PFSK-1 (cell line): ENCODE measurements around the gene HYAL1.

Experiments used
- POLR2AphosphoS5 ChIP-seq: IDR thresholded peaks from 2 replicates; pipeline ENCODE4 v1.6.1; 2012; ENCODE audit warnings: low read depth, mild to moderate bottlenecking, control low read depth, low read length, moderate library complexity
- SIN3A ChIP-seq: IDR thresholded peaks from 2 replicates; pipeline ENCODE4 v1.6.1; 2012; ENCODE audit warnings: mild to moderate bottlenecking, low read length, moderate library complexity, borderline replicate concordance; ENCODE audit not compliant: insufficient read depth
- TAF1 ChIP-seq: IDR thresholded peaks from 2 replicates; pipeline ENCODE4 v1.6.1; 2012; ENCODE audit warnings: low read length, control low read depth, borderline replicate concordance; ENCODE audit not compliant: insufficient read depth
- TF ChIP-seq, protein P1 (sequence below), 2 experiments: IDR thresholded peaks; 2 replicates each; pipeline versions ENCODE4 v1.6.1 to v1.8.0; 2011 to 2012; ENCODE audit warnings: low read depth in 2 of 2, low read length in 2 of 2, control low read depth in 1 of 2, inconsistent platforms in 1 of 2, mild to moderate bottlenecking in 1 of 2, moderate library complexity in 1 of 2; ENCODE audit not compliant: insufficient read depth in 1 of 2

DNA sequence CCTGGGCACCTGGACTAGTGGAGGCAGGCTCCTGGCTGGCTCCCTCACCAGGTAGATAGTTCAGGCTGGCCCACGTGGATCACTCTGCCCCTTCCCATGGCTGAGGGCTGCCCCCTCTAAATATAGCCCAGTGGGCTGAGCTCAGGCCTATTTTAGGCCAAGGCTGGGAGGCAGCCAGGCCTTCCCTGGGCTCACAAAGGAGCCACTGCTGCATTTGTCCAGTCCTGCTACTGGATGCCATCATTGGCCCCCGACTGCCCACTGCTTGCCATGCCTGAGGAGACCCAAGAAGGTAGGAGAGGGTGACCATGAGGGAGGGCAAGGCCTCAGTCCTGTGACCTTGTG is 24.5 kb downstream of the HYAL1 start, which contains the start of gene LSMEM2:
- TF ChIP-seq, protein P1, sequence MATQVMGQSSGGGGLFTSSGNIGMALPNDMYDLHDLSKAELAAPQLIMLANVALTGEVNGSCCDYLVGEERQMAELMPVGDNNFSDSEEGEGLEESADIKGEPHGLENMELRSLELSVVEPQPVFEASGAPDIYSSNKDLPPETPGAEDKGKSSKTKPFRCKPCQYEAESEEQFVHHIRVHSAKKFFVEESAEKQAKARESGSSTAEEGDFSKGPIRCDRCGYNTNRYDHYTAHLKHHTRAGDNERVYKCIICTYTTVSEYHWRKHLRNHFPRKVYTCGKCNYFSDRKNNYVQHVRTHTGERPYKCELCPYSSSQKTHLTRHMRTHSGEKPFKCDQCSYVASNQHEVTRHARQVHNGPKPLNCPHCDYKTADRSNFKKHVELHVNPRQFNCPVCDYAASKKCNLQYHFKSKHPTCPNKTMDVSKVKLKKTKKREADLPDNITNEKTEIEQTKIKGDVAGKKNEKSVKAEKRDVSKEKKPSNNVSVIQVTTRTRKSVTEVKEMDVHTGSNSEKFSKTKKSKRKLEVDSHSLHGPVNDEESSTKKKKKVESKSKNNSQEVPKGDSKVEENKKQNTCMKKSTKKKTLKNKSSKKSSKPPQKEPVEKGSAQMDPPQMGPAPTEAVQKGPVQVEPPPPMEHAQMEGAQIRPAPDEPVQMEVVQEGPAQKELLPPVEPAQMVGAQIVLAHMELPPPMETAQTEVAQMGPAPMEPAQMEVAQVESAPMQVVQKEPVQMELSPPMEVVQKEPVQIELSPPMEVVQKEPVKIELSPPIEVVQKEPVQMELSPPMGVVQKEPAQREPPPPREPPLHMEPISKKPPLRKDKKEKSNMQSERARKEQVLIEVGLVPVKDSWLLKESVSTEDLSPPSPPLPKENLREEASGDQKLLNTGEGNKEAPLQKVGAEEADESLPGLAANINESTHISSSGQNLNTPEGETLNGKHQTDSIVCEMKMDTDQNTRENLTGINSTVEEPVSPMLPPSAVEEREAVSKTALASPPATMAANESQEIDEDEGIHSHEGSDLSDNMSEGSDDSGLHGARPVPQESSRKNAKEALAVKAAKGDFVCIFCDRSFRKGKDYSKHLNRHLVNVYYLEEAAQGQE (IDR thresholded peaks at IDR 0.05; ENCODE audit: insufficient read depth in 1 of 2, low read depth in 2 of 2, low read length in 2 of 2): no peak
- TF ChIP-seq SIN3A (no peak), POLR2AphosphoS5 (no peak), TAF1 (no peak)
